ENCODE results near the gene DIP2A.

Gene DIP2A

GRCh38 chr21:46471514-46471913, 12.8 kb downstream of the DIP2A start:
- no peaks in the 10 kb centered on the region for H3K79me2 ChIP-seq (ENCODE audit: insufficient read depth, low read depth)
- H3K9ac ChIP-seq, result no peak overlapping the region
- no peaks in the 10 kb centered on the region for H3K36me3 ChIP-seq (ENCODE audit: insufficient read depth)
- H2AFZ ChIP-seq (ENCODE audit: low read depth), result no peak overlapping the region
- no peak for TF ChIP-seq CTCF (conservative IDR thresholded peaks at IDR 0.05; ENCODE audit: low read depth, low read length)
- H3K4me1 ChIP-seq (ENCODE audit: low read depth, poor library complexity, severe bottlenecking), result no peaks in the 10 kb centered on the region
- no peaks in the 10 kb centered on the region for H3K27me3 ChIP-seq (ENCODE audit: insufficient read depth, low read depth)
- no peaks in the 10 kb centered on the region; the same call in 1 of the 2 replicates for H4K20me1 ChIP-seq (ENCODE audit: insufficient read depth)
- no peak overlapping the region for H3K4me3 ChIP-seq (IDR thresholded peaks at IDR 0.05; ENCODE audit: insufficient read depth, low read depth, low read length)
- H3K4me2 ChIP-seq, result no peak overlapping the region
- no peak overlapping the region for H3K27ac ChIP-seq

- Histone ChIP-seq H3K27me3 (ENCODE audit: insufficient read depth, low read depth) (no peaks in the 10 kb centered on the region), H3K79me2 (ENCODE audit: insufficient read depth, low read depth) (no peaks in the 10 kb centered on the region), H3K9ac (no peak overlapping the region), H3K4me2 (no peak overlapping the region), H3K4me3 (IDR thresholded peaks at IDR 0.05; ENCODE audit: insufficient read depth, low read depth, low read length) (no peak overlapping the region), H3K27ac (no peak overlapping the region), H3K4me1 (ENCODE audit: low read depth, poor library complexity, severe bottlenecking) (no peaks in the 10 kb centered on the region), H3K36me3 (ENCODE audit: insufficient read depth) (no peaks in the 10 kb centered on the region), H4K20me1 (ENCODE audit: insufficient read depth) (no peaks in the 10 kb centered on the region; the same call in 1 of the 2 replicates), H2AFZ (ENCODE audit: low read depth) (no peak overlapping the region)
- TF ChIP-seq CTCF (conservative IDR thresholded peaks at IDR 0.05; ENCODE audit: low read depth, low read length), result no peak
Measured at GRCh38 chr21:46472246-46472645, 13.6 kb downstream of the DIP2A start.

GRCh38 chr21:46474382-46474781, 15.7 kb downstream of the DIP2A start:
- Histone ChIP-seq H3K27ac (no peak overlapping the region), H4K20me1 (ENCODE audit: insufficient read depth) (no peaks in the 10 kb centered on the region; the same call in 1 of the 2 replicates), H3K36me3 (ENCODE audit: insufficient read depth) (no peaks in the 10 kb centered on the region), H2AFZ (ENCODE audit: low read depth) (no peak overlapping the region), H3K4me2 (no peak overlapping the region), H3K79me2 (ENCODE audit: insufficient read depth, low read depth) (no peaks in the 10 kb centered on the region), H3K27me3 (ENCODE audit: insufficient read depth, low read depth) (no peaks in the 10 kb centered on the region), H3K4me3 (IDR thresholded peaks at IDR 0.05; ENCODE audit: insufficient read depth, low read depth, low read length) (no peak overlapping the region), H3K9ac (no peak overlapping the region), H3K4me1 (ENCODE audit: low read depth, poor library complexity, severe bottlenecking) (no peaks in the 10 kb centered on the region)
- TF ChIP-seq CTCF (conservative IDR thresholded peaks at IDR 0.05; ENCODE audit: low read depth, low read length), result no peak

GRCh38 chr21:46475296-46475695, 16.6 kb downstream of the DIP2A start:
- H3K9ac ChIP-seq, result no peak overlapping the region

More at GRCh38 chr21:46475296-46475695, 16.6 kb downstream of the DIP2A start:
- no peak overlapping the region for H3K4me3 ChIP-seq (IDR thresholded peaks at IDR 0.05; ENCODE audit: insufficient read depth, low read depth, low read length)
- TF ChIP-seq CTCF (conservative IDR thresholded peaks at IDR 0.05; ENCODE audit: low read depth, low read length), result no peak
- H3K27ac ChIP-seq, result no peak overlapping the region
- H2AFZ ChIP-seq (ENCODE audit: low read depth), result no peak overlapping the region
- no peaks in the 10 kb centered on the region; the same call in 1 of the 2 replicates for H4K20me1 ChIP-seq (ENCODE audit: insufficient read depth)
- no peaks in the 10 kb centered on the region for H3K79me2 ChIP-seq (ENCODE audit: insufficient read depth, low read depth)
- no peak overlapping the region for H3K4me2 ChIP-seq
- H3K4me1 ChIP-seq (ENCODE audit: low read depth, poor library complexity, severe bottlenecking), result no peaks in the 10 kb centered on the region
- H3K36me3 ChIP-seq (ENCODE audit: insufficient read depth), result no peaks in the 10 kb centered on the region
- H3K27me3 ChIP-seq (ENCODE audit: insufficient read depth, low read depth), result no peaks in the 10 kb centered on the region
